ENCODE measurements around the gene MALL.
"Not testable (repeated sequence)": the region's sequence is repeated elsewhere in the genome, so short reads cannot be mapped to it uniquely, and the experiment has no call there.

GRCh38 chr2:110090164-110090563, 25.5 kb downstream of the MALL start:
- not testable (repeated sequence) for TF ChIP-seq POLR2A, POU2F2 (IDR thresholded peaks at IDR 0.05; ENCODE audit: low read depth, low read length)
